Progenitor cell of endocrine pancreas (in vitro differentiated cells): ENCODE results near the gene OOSP1. TPM values are rescaled to one million over a fixed set of nuclear protein-coding genes. Genes with fewer than 3 reads are reported as not detected.

Experiments used
- DNase-seq: peaks from one replicate; pipeline ENCODE4 v3.0.0; 2021; ENCODE audit warnings: low spot score; ENCODE audit not compliant: unreplicated experiment
- H3K27ac Mint-ChIP-seq: 2 replicates; pipeline ENCODE4 v1.8.0; 2021; ENCODE audit warnings: mild to moderate bottlenecking, moderate library complexity, mixed read lengths
- H3K27me3 Mint-ChIP-seq: 2 replicates; pipeline ENCODE4 v1.8.0; 2021; ENCODE audit warnings: mixed read lengths
- H3K36me3 Mint-ChIP-seq: 2 replicates; pipeline ENCODE4 v1.8.0; 2022; ENCODE audit warnings: mixed read lengths; ENCODE audit not compliant: insufficient read depth
- H3K4me1 Mint-ChIP-seq: 2 replicates; pipeline ENCODE4 v1.8.0; 2021; ENCODE audit warnings: low read depth, mixed read lengths
- H3K4me3 Mint-ChIP-seq: 2 replicates; pipeline ENCODE4 v1.8.0; 2021; ENCODE audit warnings: low read depth, mild to moderate bottlenecking, moderate library complexity, mixed read lengths
- H3K9me3 Mint-ChIP-seq: 2 replicates; pipeline ENCODE4 v1.8.0; 2021; ENCODE audit warnings: low read depth, mixed read lengths
- CTCF ChIP-seq: fragments of 200-600 bp; sonication (generic); IDR thresholded peaks from one replicate; pipeline ENCODE4 v1.5.0; 2021; ENCODE audit warnings: antibody characterized with exemption, mild to moderate bottlenecking; ENCODE audit not compliant: unreplicated experiment
- total RNA-seq: library from RNA; stranded (reverse); gene quantifications from 2 replicates; pipeline ENCODE4 v1.2.1, GENCODE V29; 2021

Gene OOSP1
- total RNA-seq, 1 donor from 2014 or later: not detected

DNA sequence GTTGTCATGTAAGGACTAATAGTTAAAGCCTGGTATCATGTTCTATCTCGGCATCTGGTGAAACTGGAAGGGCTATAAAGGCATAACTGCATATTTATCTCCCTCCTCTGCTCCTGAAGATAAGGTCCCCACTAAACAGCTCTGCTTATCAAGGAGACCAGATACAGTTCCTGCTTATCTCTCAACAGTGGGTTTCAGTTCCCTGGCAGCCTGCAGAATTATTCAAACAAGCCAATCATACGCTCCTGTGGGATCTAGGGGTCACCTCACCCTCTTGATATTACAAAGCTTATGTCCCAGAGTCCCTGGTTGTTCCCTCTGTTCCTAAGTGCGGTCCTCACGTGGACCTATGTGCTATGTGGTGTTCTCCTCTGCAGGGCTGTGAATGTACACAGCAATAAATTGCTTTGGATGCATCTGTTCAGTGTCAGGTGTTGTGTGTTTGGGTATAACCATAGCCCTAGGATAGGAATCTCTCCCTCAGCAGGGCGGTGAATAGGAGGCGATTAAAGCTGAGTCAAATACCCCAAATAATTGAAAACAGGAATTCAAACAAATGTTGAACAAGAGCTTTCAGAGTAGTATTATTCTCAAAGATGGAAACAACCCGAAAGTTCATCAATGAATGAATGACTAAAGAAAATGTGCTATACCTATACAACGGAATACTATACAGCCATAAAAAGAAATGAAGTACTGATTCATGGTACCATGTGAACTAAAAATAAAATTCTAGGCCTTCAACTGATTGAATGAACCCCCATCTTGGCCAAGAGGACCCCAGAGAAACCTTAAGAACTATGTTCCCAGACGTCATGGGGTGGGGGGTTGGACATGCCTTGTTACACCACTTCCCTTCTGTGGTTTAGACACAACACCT lies 22.5 kb downstream of the OOSP1 start:
- Mint-ChIP-seq H3K9me3 (peaks cover 8% of the 10 kb centered on the region), H3K27me3 (no peaks in the 10 kb centered on the region), H3K4me3 (no peak overlapping the region), H3K4me1 (peaks cover 18% of the 10 kb centered on the region), H3K27ac (peak overlapping the region; percentile 91), H3K36me3 (no peaks in the 10 kb centered on the region)
- TF ChIP-seq CTCF: no peak
- DNase-seq: no peak

- H3K27me3 Mint-ChIP-seq: no peaks in the 10 kb centered on the region
- DNase-seq: no peak
- no peak overlapping the region for H3K27ac Mint-ChIP-seq
- no peaks in the 10 kb centered on the region for H3K36me3 Mint-ChIP-seq
- no peak for TF ChIP-seq CTCF
- H3K9me3 Mint-ChIP-seq: peaks cover 8% of the 10 kb centered on the region
- H3K4me3 Mint-ChIP-seq: no peak overlapping the region
- H3K4me1 Mint-ChIP-seq: peaks cover 18% of the 10 kb centered on the region
Observed at GRCh38 chr11:59962107-59962482, 23.9 kb downstream of the OOSP1 start.

GRCh38 chr11:59963733-59964132 lies 25.5 kb downstream of the OOSP1 start, which contains the start of gene OOSP4A:
TSS of gene OOSP4A (plus strand) at chr11:59964033. CDS start at chr11:59964033, 0 bp downstream.
- H3K36me3 Mint-ChIP-seq: no peaks in the 10 kb centered on the region
- H3K4me3 Mint-ChIP-seq: no peak within 1 kb of the TSS
- peaks cover 16% of the 10 kb centered on the region for H3K4me1 Mint-ChIP-seq
- H3K9me3 Mint-ChIP-seq: peaks cover 8% of the 10 kb centered on the region
- no peak for TF ChIP-seq CTCF
- no peaks in the 10 kb centered on the region for H3K27me3 Mint-ChIP-seq
- DNase-seq: no peak
- no peak within 1 kb of the TSS for H3K27ac Mint-ChIP-seq

GRCh38 chr11:59965424-59965823 lies 27.2 kb downstream of the OOSP1 start:
- Mint-ChIP-seq H3K36me3 (no peaks in the 10 kb centered on the region), H3K27me3 (no peaks in the 10 kb centered on the region), H3K4me1 (peaks cover 13% of the 10 kb centered on the region), H3K27ac (no peak overlapping the region), H3K4me3 (no peak overlapping the region), H3K9me3 (peaks cover 6% of the 10 kb centered on the region)
- no peak for DNase-seq
- TF ChIP-seq CTCF: no peak

DNA sequence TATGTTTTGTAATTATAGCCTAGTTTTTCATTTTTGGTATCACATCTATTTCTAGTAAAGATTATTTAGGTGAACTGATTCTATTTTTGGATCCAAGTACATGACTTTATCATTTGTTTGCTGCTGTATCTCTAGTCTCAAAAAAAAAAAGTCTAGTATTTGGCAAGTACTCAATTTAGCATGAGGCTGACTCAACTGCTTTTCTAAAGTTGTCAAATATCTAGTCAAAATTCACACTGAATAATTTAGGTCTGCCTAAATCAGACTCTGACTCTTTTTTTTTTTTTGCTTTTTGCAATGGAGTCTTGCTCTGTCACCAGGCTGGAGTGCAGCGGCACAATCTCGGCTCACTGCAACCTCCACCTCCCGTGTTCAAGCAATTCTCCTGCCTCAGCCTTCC lies 28.0 kb downstream of the OOSP1 start:
- no peak overlapping the region for H3K27ac Mint-ChIP-seq
- no peaks in the 10 kb centered on the region for H3K27me3 Mint-ChIP-seq
- no peak overlapping the region for H3K4me3 Mint-ChIP-seq
- H3K9me3 Mint-ChIP-seq: peaks cover 3% of the 10 kb centered on the region
- peaks cover 11% of the 10 kb centered on the region for H3K4me1 Mint-ChIP-seq
- H3K36me3 Mint-ChIP-seq: no peaks in the 10 kb centered on the region
- TF ChIP-seq CTCF: no peak
- no peak for DNase-seq
